GM08714 (cell line): Measurements from ENCODE around the gene BEST3.

ENCODE experiments used
- H3K4me3 ChIP-seq: fragments of 200-500 bp; sonication (Bioruptor generic); 2 replicates; pipeline ENCODE4 v1.5.1; 2014; ENCODE audit warnings: mild to moderate bottlenecking, low read length, inconsistent platforms
- ZNF274 ChIP-seq: IDR thresholded peaks from 2 replicates; pipeline ENCODE4 v1.6.1; 2012; ENCODE audit warnings: mild to moderate bottlenecking, low read depth, low read length

The BEST3 gene

GRCh38 chr12:69645031-69645430 is 54.1 kb downstream of the BEST3 start:
- no peak overlapping the region for H3K4me3 ChIP-seq
- no peak for TF ChIP-seq ZNF274

- no peak for TF ChIP-seq ZNF274
- H3K4me3 ChIP-seq: no peak overlapping the region
These were observed 54.6 kb downstream of the BEST3 start for GRCh38 chr12:69644511-69644910.

GRCh38 chr12:69642531-69642930 is 56.6 kb downstream of the BEST3 start:
- no peak for TF ChIP-seq ZNF274
- H3K4me3 ChIP-seq: no peak overlapping the region

- H3K4me3 ChIP-seq: no peak overlapping the region
- TF ChIP-seq ZNF274: no peak
These were observed 57.6 kb downstream of the BEST3 start for GRCh38 chr12:69641546-69641945.

- TF ChIP-seq ZNF274: no peak
- H3K4me3 ChIP-seq: no peak overlapping the region
These were observed 59.6 kb downstream of the BEST3 start for GRCh38 chr12:69639400-69640016.

GRCh38 chr12:69633061-69633460 is 66.0 kb downstream of the BEST3 start:
- no peak overlapping the region for H3K4me3 ChIP-seq
- no peak for TF ChIP-seq ZNF274

- no peak for TF ChIP-seq ZNF274
- no peak overlapping the region for H3K4me3 ChIP-seq
These were observed 68.9 kb downstream of the BEST3 start for GRCh38 chr12:69630191-69630590.

- no peak for TF ChIP-seq ZNF274
- no peak overlapping the region for H3K4me3 ChIP-seq
These were observed 71.6 kb downstream of the BEST3 start for GRCh38 chr12:69627501-69627900.

- TF ChIP-seq ZNF274: no peak
- no peak overlapping the region for H3K4me3 ChIP-seq
These were observed 75.1 kb downstream of the BEST3 start for GRCh38 chr12:69623970-69624369.

GRCh38 chr12:69621551-69621950 is 77.6 kb downstream of the BEST3 start:
- TF ChIP-seq ZNF274: no peak
- H3K4me3 ChIP-seq: no peak overlapping the region

GRCh38 chr12:69620921-69621320 is 78.2 kb downstream of the BEST3 start:
- no peak for TF ChIP-seq ZNF274
- H3K4me3 ChIP-seq: no peak overlapping the region

- no peak overlapping the region for H3K4me3 ChIP-seq
- TF ChIP-seq ZNF274: no peak
These were observed 79.0 kb downstream of the BEST3 start for GRCh38 chr12:69620077-69620476.

- TF ChIP-seq ZNF274: no peak
- no peak overlapping the region for H3K4me3 ChIP-seq
These were observed 80.1 kb downstream of the BEST3 start for GRCh38 chr12:69619050-69619449.

- H3K4me3 ChIP-seq: no peak overlapping the region
- TF ChIP-seq ZNF274: no peak
These were observed 83.1 kb downstream of the BEST3 start for GRCh38 chr12:69616025-69616424.

GRCh38 chr12:69613351-69613750 is 85.8 kb downstream of the BEST3 start:
- H3K4me3 ChIP-seq: no peak overlapping the region
- no peak for TF ChIP-seq ZNF274

GRCh38 chr12:69610729-69611128 is 88.4 kb downstream of the BEST3 start, which contains the start of gene LRRC10:
TSS of gene LRRC10 (minus strand) at chr12:69610907. CDS start at chr12:69610838, 69 bp downstream.
- no peak within 1 kb of the TSS for H3K4me3 ChIP-seq
- no peak for TF ChIP-seq ZNF274

- no peak for TF ChIP-seq ZNF274
- H3K4me3 ChIP-seq: no peak overlapping the region
These were observed 89.0 kb downstream of the BEST3 start for GRCh38 chr12:69610126-69610525.
